HepG2 (cell line): ENCODE results near the gene ARCN1. TPM values are rescaled to one million over a fixed set of nuclear protein-coding genes. Genes with fewer than 3 reads are reported as not detected.
A peak's percentile ranks its signal among the peaks of the same experiment; 100 is the strongest.

ENCODE experiments used
- AGO1 ChIP-seq: fragments of 200-400 bp; formaldehyde crosslinking; IDR thresholded peaks from 2 replicates; pipeline ENCODE4 v1.6.1; 2017; ENCODE audit warnings: mild to moderate bottlenecking, low read depth, low read length, moderate library complexity; ENCODE audit not compliant: poor library complexity, severe bottlenecking
- ARID4A ChIP-seq: sonication (generic); formaldehyde crosslinking; IDR thresholded peaks from 2 replicates; pipeline ENCODE4 v1.5.0; 2020; ENCODE audit warnings: mild to moderate bottlenecking, missing genetic modification reagents, borderline replicate concordance
- ELK4 ChIP-seq: sonication (generic); formaldehyde crosslinking; IDR thresholded peaks from 2 replicates; pipeline ENCODE4 v1.9.0; 2021; ENCODE audit warnings: missing genetic modification reagents, borderline replicate concordance
- HINFP ChIP-seq: sonication (generic); formaldehyde crosslinking; IDR thresholded peaks from 2 replicates; pipeline ENCODE4 v1.4.0; 2020; ENCODE audit warnings: low read depth, mild to moderate bottlenecking, missing genetic modification reagents
- MAFF ChIP-seq: IDR thresholded peaks from 2 replicates; pipeline ENCODE4 v1.6.1; 2011; ENCODE audit warnings: low read depth, low read length, improper control_type of control experiment
- PHB2 ChIP-seq: fragments of 450-650 bp; IDR thresholded peaks from 2 replicates; pipeline ENCODE4 v1.6.1; 2018; ENCODE audit not compliant: partially characterized antibody
- POLR2G ChIP-seq: fragments of 200-400 bp; formaldehyde crosslinking; IDR thresholded peaks from 2 replicates; pipeline ENCODE4 v1.6.1; 2018; ENCODE audit warnings: mild to moderate bottlenecking, low read depth, low read length, moderate library complexity
- RARG ChIP-seq: sonication (generic); formaldehyde crosslinking; IDR thresholded peaks from 2 replicates; pipeline ENCODE4 v1.4.0; 2020; ENCODE audit warnings: low read depth, mild to moderate bottlenecking, missing genetic modification reagents
- SIX4 ChIP-seq: sonication (generic); formaldehyde crosslinking; IDR thresholded peaks from 2 replicates; pipeline ENCODE4 v1.4.0; 2020; ENCODE audit warnings: missing genetic modification reagents
- SMC3 ChIP-seq: IDR thresholded peaks from 2 replicates; pipeline ENCODE4 v1.6.1; 2011; ENCODE audit warnings: low read length, improper control_type of control experiment
- TCF7L2 ChIP-seq: IDR thresholded peaks from 2 replicates; pipeline ENCODE4 v1.6.1; 2011; ENCODE audit warnings: mild to moderate bottlenecking, low read depth, low read length, moderate library complexity
- ZBTB26 ChIP-seq: IDR thresholded peaks from 2 replicates; pipeline ENCODE4 v1.6.1; 2016; ENCODE audit warnings: missing compliant biosample characterization, missing genetic modification reagents, borderline replicate concordance
- ZNF280D ChIP-seq: sonication (generic); formaldehyde crosslinking; IDR thresholded peaks from 2 replicates; pipeline ENCODE4 v1.5.1; 2020; ENCODE audit warnings: mild to moderate bottlenecking, missing genetic modification reagents
- ZNF326 ChIP-seq: sonication (generic); formaldehyde crosslinking; IDR thresholded peaks from 2 replicates; pipeline ENCODE4 v1.4.0; 2020; ENCODE audit warnings: missing genetic modification reagents, borderline replicate concordance
- ZNF607 ChIP-seq: sonication (generic); formaldehyde crosslinking; IDR thresholded peaks from 2 replicates; pipeline ENCODE4 v1.5.1; 2020; ENCODE audit warnings: missing genetic modification reagents, mild to moderate bottlenecking, borderline replicate concordance
- ZNF766 ChIP-seq: sonication (generic); formaldehyde crosslinking; IDR thresholded peaks from 2 replicates; pipeline ENCODE4 v1.5.0; 2020; ENCODE audit warnings: missing genetic modification reagents, borderline replicate concordance
- ZNF792 ChIP-seq: IDR thresholded peaks from 2 replicates; pipeline ENCODE4 v1.6.1; 2016
- polyA plus RNA-seq, 8 experiments: library from polyadenylated mRNA; depleted of rRNA in 3 of 8; stranded (reverse) in 7 of 8; unstranded in 1 of 8; fragments of >200 nt; fragmentation: Illumina TruSeq in 4 of 8; extraction: Trizol in 4 of 8; gene quantifications; 2 replicates each; pipeline versions ENCODE4 v1.2.1 to v1.2.3, GENCODE V29; 2011 to 2016; ENCODE audit warnings: low read depth in 4 of 8, missing spikeins in 1 of 8, mixed read lengths in 1 of 8; ENCODE audit not compliant: insufficient read depth in 1 of 8
- total RNA-seq, 5 experiments: library from RNA; depleted of rRNA; stranded (reverse); fragments of >200 nt; fragmentation: Illumina TruSeq; extraction: Trizol; gene quantifications; 2 replicates each; pipeline ENCODE4 v1.2.3, GENCODE V29; 2016; ENCODE audit warnings: low read depth in 1 of 5

The ARCN1 gene
- total and polyA plus RNA-seq, 2 of the 13 experiments (the other 11 are each of a cell fraction or from before 2014, with no cell fraction given), result 148 to 200 TPM

- TF ChIP-seq MAFF (no peak), RARG (no peak), ELK4 (CRISPR knock-in tag) (no peak), ZNF326 (no peak), ZNF280D (no peak), PHB2 (no peak), ZBTB26 (CRISPR knock-in tag) (no peak; the same call in 1 of the 2 replicates), POLR2G (peak; percentile 44), ARID4A (CRISPR knock-in tag) (peak; percentile 22; the same call in 1 of the 2 replicates), TCF7L2 (no peak), ZNF766 (CRISPR knock-in tag) (no peak), SIX4 (CRISPR knock-in tag) (no peak), AGO1 (no peak), SMC3 (no peak), ZNF792 (CRISPR knock-in tag) (no peak), ZNF607 (CRISPR knock-in tag) (no peak), HINFP (no peak)
Observed at GRCh38 chr11:118607401-118608359, 35.5 kb downstream of the ARCN1 start, which contains the start of gene PHLDB1 (continued).
